SK-N-SH (cell line): ENCODE results near the gene ROR2. TPM values are rescaled to one million over a fixed set of nuclear protein-coding genes. Genes with fewer than 3 reads are reported as not detected.

Source experiments
- CTCF ChIA-PET: fragments of 300-600, 350-600 bp; formaldehyde crosslinking; extraction: SDS; loops from one replicate; lab custom pipeline; 2021; lab: Yijun Ruan, JAX
- POLR2A ChIA-PET: fragments of 350-600 bp; sonication (Branson Sonifier 250); formaldehyde crosslinking; extraction: SDS; loops from one replicate; lab custom pipeline; 2020; ENCODE audit warnings: antibody characterized with exemption, inconsistent platforms; lab: Yijun Ruan, JAX
- DNase-seq: peaks from one replicate; pipeline ENCODE4 v3.0.0; 2012
- H2AFZ ChIP-seq: fragments of 200-600 bp; sonication (generic); 2 replicates; pipeline ENCODE4 v1.8.1; 2016; ENCODE audit warnings: antibody characterized with exemption, mild to moderate bottlenecking, low read depth
- H3F3A ChIP-seq: fragments of 200-600 bp; sonication (generic); replicated peaks from 2 replicates; pipeline ENCODE3; 2016; ENCODE audit warnings: antibody characterized with exemption, mild to moderate bottlenecking; ENCODE audit not compliant: insufficient read depth
- H3K27ac ChIP-seq, 2 experiments: fragments of 200-500 bp in 1 of 2; fragments of 200-600 bp in 1 of 2; sonication (Bioruptor generic) in 1 of 2; sonication (generic), shearing (Covaris generic) in 1 of 2; 2 replicates each; pipeline versions ENCODE4 v1.5.1 to v1.6.1; 2014 to 2016; ENCODE audit warnings: low read depth in 2 of 2, inconsistent platforms in 1 of 2, low read length in 1 of 2, mild to moderate bottlenecking in 1 of 2, mixed read lengths in 1 of 2
- H3K27me3 ChIP-seq: fragments of 200-600 bp; sonication (generic), shearing (Covaris generic); 2 replicates; pipeline ENCODE4 v1.6.1; 2016; ENCODE audit warnings: mixed run types; ENCODE audit not compliant: insufficient read depth
- H3K36me3 ChIP-seq, 2 experiments: fragments of 200-500 bp in 1 of 2; fragments of 200-600 bp in 1 of 2; sonication (Bioruptor generic) in 1 of 2; sonication (generic) in 1 of 2; replicated peaks in 1 of 2; 2 replicates each; pipeline versions ENCODE3 to v1.5.1; 2014 to 2016; ENCODE audit warnings: low read length in 1 of 2, mild to moderate bottlenecking in 1 of 2; ENCODE audit not compliant: insufficient read depth in 2 of 2, control insufficient read depth in 1 of 2
- H3K4me1 ChIP-seq, 2 experiments: fragments of 200-500 bp in 1 of 2; fragments of 200-600 bp in 1 of 2; sonication (Bioruptor generic) in 1 of 2; sonication (generic), shearing (Covaris generic) in 1 of 2; 2 replicates each; pipeline versions ENCODE4 v1.5.1 to v1.6.1; 2014 to 2016; ENCODE audit warnings: low read depth in 1 of 2, low read length in 1 of 2, mixed run types in 1 of 2; ENCODE audit not compliant: insufficient read depth in 2 of 2, control insufficient read depth in 1 of 2
- H3K4me2 ChIP-seq: fragments of 200-600 bp; sonication (generic), shearing (Covaris generic); 2 replicates; pipeline ENCODE4 v1.6.1; 2017; ENCODE audit warnings: mixed run types
- H3K4me3 ChIP-seq, 2 experiments: fragments of 200-500 bp in 1 of 2; fragments of 200-600 bp in 1 of 2; sonication (Bioruptor generic) in 1 of 2; sonication (generic), shearing (Covaris generic) in 1 of 2; 2 replicates each; pipeline versions ENCODE4 v1.5.1 to v1.8.1; 2014 to 2016; ENCODE audit warnings: low read depth in 2 of 2, inconsistent platforms in 1 of 2, low read length in 1 of 2, mild to moderate bottlenecking in 1 of 2, mixed read lengths in 1 of 2, moderate library complexity in 1 of 2
- H3K79me2 ChIP-seq: fragments of 200-600 bp; sonication (generic); 2 replicates; pipeline ENCODE4 v1.8.1; 2017; ENCODE audit warnings: mild to moderate bottlenecking; ENCODE audit not compliant: insufficient read depth
- H3K9ac ChIP-seq: fragments of 200-600 bp; sonication (generic); 2 replicates; pipeline ENCODE4 v1.6.1; 2017; ENCODE audit warnings: mixed run types
- H3K9me2 ChIP-seq: fragments of 200-600 bp; sonication (generic); 2 replicates; pipeline ENCODE4 v1.6.1; 2017; ENCODE audit warnings: mixed run types
- H3K9me3 ChIP-seq: fragments of 200-600 bp; sonication (generic); 2 replicates; pipeline ENCODE4 v1.6.1; 2017; ENCODE audit warnings: mixed run types, mild to moderate bottlenecking, moderate library complexity
- H4K20me1 ChIP-seq: fragments of 200-600 bp; sonication (generic); 2 replicates; pipeline ENCODE4 v1.6.1; 2017; ENCODE audit warnings: mild to moderate bottlenecking, mixed run types; ENCODE audit not compliant: insufficient read depth
- CTCF ChIP-seq: fragments of 200-600 bp; sonication (generic); IDR thresholded peaks from 2 replicates; pipeline ENCODE4 v1.6.1; 2017; ENCODE audit warnings: antibody characterized with exemption, mild to moderate bottlenecking, moderate library complexity
- ELF1 ChIP-seq: IDR thresholded peaks from 2 replicates; pipeline ENCODE4 v1.4.0; 2012
- EP300 ChIP-seq, 2 experiments: IDR thresholded peaks; 2 replicates each; pipeline versions ENCODE4 v1.4.0 to v1.6.1; 2012; ENCODE audit warnings: borderline replicate concordance in 1 of 2, low read depth in 1 of 2, low read length in 1 of 2
- GATA2 ChIP-seq: sonication (generic); formaldehyde crosslinking; IDR thresholded peaks from 2 replicates; pipeline ENCODE4 v1.5.0; 2020; ENCODE audit warnings: mild to moderate bottlenecking, missing genetic modification reagents
- IRF3 ChIP-seq: fragments of 150-350 bp; IDR thresholded peaks from 2 replicates; pipeline ENCODE4 v1.6.1; 2016; ENCODE audit warnings: mild to moderate bottlenecking, low read depth, low read length
- MEF2A ChIP-seq: IDR thresholded peaks from 2 replicates; pipeline ENCODE4 v1.4.0; 2012; ENCODE audit warnings: low read depth, borderline replicate concordance
- MXI1 ChIP-seq: IDR thresholded peaks from 2 replicates; pipeline ENCODE4 v1.6.1; 2012; ENCODE audit warnings: mild to moderate bottlenecking, low read depth, low read length, improper control_type of control experiment
- NFIC ChIP-seq: IDR thresholded peaks from 2 replicates; pipeline ENCODE4 v1.4.0; 2012; ENCODE audit warnings: borderline replicate concordance
- RAD21 ChIP-seq: IDR thresholded peaks from 2 replicates; pipeline ENCODE4 v1.6.1; 2012; ENCODE audit warnings: mild to moderate bottlenecking, low read length
- RCOR1 ChIP-seq: fragments of 150-350 bp; IDR thresholded peaks from 2 replicates; pipeline ENCODE4 v1.6.1; 2017; ENCODE audit warnings: antibody characterized with exemption, low read length
- REST ChIP-seq: IDR thresholded peaks from 2 replicates; pipeline ENCODE4 v1.6.1; 2012; ENCODE audit warnings: mild to moderate bottlenecking, low read depth, low read length, moderate library complexity
- TCF12 ChIP-seq: IDR thresholded peaks from 2 replicates; pipeline ENCODE4 v1.4.0; 2012
- TEAD4 ChIP-seq: IDR thresholded peaks from 2 replicates; pipeline ENCODE4 v1.4.0; 2012; ENCODE audit warnings: mild to moderate bottlenecking, borderline replicate concordance; ENCODE audit not compliant: insufficient read depth
- ZBTB33 ChIP-seq: IDR thresholded peaks from 2 replicates; pipeline ENCODE4 v1.4.0; 2012; ENCODE audit warnings: low read depth, borderline replicate concordance
- WGBS: methylation state at CpG from one replicate; pipeline ENCODE4 v1.1.6; 2017; ENCODE audit warnings: low lambda C conversion rate; 5-methylcytosine and 5-hydroxymethylcytosine counted together
- polyA plus RNA-seq, 3 experiments: library from polyadenylated mRNA; depleted of rRNA; stranded (reverse); fragments of >200 nt; gene quantifications; 2 replicates each; pipeline ENCODE4 v1.2.3, GENCODE V29; 2012

ROR2 gene
- polyA plus RNA-seq, 1 of the 3 experiments (the other 2 are of a cell fraction), result 0.43 TPM

- ChIA-PET CTCF (interaction anchor here (0.9 to 30.4 kb wide), 4 partner anchors 10 to 183 kb away, joined by 3 to 495 read pairs (median 39); partner anchors contain the start of gene ROR2), POLR2A (no interaction called here)
- 68% methylated on average over 22 of the region's 29 CpGs for WGBS
- Histone ChIP-seq H3K27ac (no peak overlapping the region), H3K9ac (no peak overlapping the region), H3K36me3 (no peaks in the 10 kb centered on the region), H3K27me3 (peaks cover 14% of the 10 kb centered on the region; the same call in 1 of the 2 replicates), H4K20me1 (no peaks in the 10 kb centered on the region), H3F3A (no peaks in the 10 kb centered on the region), H3K9me2 (no peaks in the 10 kb centered on the region), H3K4me1 (peaks cover 0 to 23% of the 10 kb centered on the region in 2 experiments; a peak in 2 of 4 replicates), H2AFZ (no peak overlapping the region), H3K79me2 (no peaks in the 10 kb centered on the region), H3K9me3 (no peaks in the 10 kb centered on the region), H3K4me2 (no peak overlapping the region), H3K4me3 (no peak overlapping the region)
- no peak for TF ChIP-seq RAD21
- no peak for TF ChIP-seq MEF2A
- TF ChIP-seq CTCF, result no peak
- TF ChIP-seq IRF3, result no peak
- no peak for TF ChIP-seq ZBTB33
- TF ChIP-seq TCF12, result no peak
- DNase-seq, result no peak
Measured at GRCh38 chr9:91768977-91769916, 180.8 kb downstream of the ROR2 start.

- H3K79me2 ChIP-seq, result no peaks in the 10 kb centered on the region
- no peak overlapping the region for H3K4me2 ChIP-seq
- H3K4me1 ChIP-seq, result peaks cover 0 to 16% of the 10 kb centered on the region in 2 experiments; a peak in 2 of 4 replicates
- H3F3A ChIP-seq, result no peaks in the 10 kb centered on the region
- ChIA-PET POLR2A (no interaction called here), CTCF (interaction anchor here (1.7 to 30.4 kb wide), 3 partner anchors 9 to 183 kb away, joined by 5 to 495 read pairs (median 73); partner anchors contain the start of gene ROR2)
- H4K20me1 ChIP-seq, result no peaks in the 10 kb centered on the region
- no peaks in the 10 kb centered on the region for H3K36me3 ChIP-seq
- H3K9me2 ChIP-seq, result no peaks in the 10 kb centered on the region
- H3K4me3 ChIP-seq, result no peak overlapping the region
- DNase-seq, result no peak
- H3K9ac ChIP-seq, result no peak overlapping the region
- H3K27me3 ChIP-seq, result 0 out of 2 replicates have a peak, but pooled peaks cover 11% of the 10 kb centered on the region
- H2AFZ ChIP-seq, result no peak overlapping the region
- H3K9me3 ChIP-seq, result no peaks in the 10 kb centered on the region
- H3K27ac ChIP-seq, result no peak overlapping the region
- 64% methylated on average over 13 of the region's 15 CpGs for WGBS
- TF ChIP-seq ELF1, result no peak
- TF ChIP-seq REST, result no peak
- TF ChIP-seq TEAD4, result no peak
- no peak for TF ChIP-seq RCOR1
- TF ChIP-seq EP300 (IDR thresholded peaks at IDR 0.05; ENCODE audit: borderline replicate concordance in 1 of 2, low read depth in 1 of 2, low read length in 1 of 2), result no peak
- TF ChIP-seq NFIC, result no peak
- no peak for TF ChIP-seq TCF12
- TF ChIP-seq IRF3, result no peak
- no peak for TF ChIP-seq MXI1
- no peak for TF ChIP-seq GATA2
Measured at GRCh38 chr9:91768507-91768906, 181.5 kb downstream of the ROR2 start.
